GM18499 (cell line): ENCODE results near the gene PRKAG2.
"Not testable (repeated sequence)": the region's sequence is repeated elsewhere in the genome, so short reads cannot be mapped to it uniquely, and the experiment has no call there.

Experiments used
- ATAC-seq: cut with Tn5 transposase; IDR thresholded peaks from one replicate; pipeline ENCODE4 v1.9.1; 2021; ENCODE audit warnings: moderate number of reproducible peaks; ENCODE audit not compliant: insufficient read depth, unreplicated experiment

PRKAG2 gene

DNA sequence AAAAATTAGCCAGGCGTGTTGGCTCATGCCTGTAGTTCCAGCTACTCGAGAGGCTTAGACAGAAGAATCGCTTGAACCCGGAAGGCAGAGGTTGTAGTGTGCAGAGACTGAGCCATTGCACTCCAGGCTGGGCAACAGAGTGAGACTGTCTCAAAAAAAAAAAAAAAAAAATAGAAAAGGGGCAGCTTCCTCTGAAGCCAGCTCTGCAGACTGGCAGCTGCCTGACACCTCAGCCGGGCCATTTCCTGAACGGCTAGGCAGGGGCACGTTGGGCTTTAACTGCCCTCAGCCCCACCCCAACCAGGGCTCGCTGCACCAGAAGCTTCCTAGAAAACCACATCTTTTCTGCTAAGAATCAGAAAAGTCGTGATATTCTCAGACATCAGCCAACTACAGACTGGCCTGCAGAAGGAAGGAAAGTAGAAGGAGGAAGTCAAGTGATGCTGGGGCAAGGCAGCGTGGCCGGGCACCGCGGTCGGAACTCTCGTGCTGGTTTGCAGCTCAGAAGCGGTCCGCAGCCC lies 38.0 kb downstream of the PRKAG2 start:
- no peak for ATAC-seq

GRCh38 chr7:151838072-151838471 lies 38.8 kb downstream of the PRKAG2 start:
- ATAC-seq: no peak

- no peak for ATAC-seq
These were observed 39.5 kb downstream of the PRKAG2 start for GRCh38 chr7:151837285-151838042.

DNA sequence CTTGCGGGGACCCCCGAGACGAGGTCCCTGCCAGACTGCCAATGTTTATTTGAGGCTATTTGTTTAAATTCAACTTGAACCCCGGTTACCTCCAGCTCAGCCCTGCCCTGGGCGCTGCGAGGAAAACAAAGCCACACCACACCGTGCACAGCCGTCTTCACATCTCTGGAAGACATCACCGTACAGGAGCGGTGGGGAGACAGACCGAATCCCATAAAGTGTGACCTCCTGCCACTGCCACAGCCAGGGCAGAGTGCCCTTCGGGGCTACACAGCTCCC lies 40.0 kb downstream of the PRKAG2 start:
- ATAC-seq: no peak

GRCh38 chr7:151836191-151836926 lies 40.6 kb downstream of the PRKAG2 start:
- ATAC-seq: no peak

DNA sequence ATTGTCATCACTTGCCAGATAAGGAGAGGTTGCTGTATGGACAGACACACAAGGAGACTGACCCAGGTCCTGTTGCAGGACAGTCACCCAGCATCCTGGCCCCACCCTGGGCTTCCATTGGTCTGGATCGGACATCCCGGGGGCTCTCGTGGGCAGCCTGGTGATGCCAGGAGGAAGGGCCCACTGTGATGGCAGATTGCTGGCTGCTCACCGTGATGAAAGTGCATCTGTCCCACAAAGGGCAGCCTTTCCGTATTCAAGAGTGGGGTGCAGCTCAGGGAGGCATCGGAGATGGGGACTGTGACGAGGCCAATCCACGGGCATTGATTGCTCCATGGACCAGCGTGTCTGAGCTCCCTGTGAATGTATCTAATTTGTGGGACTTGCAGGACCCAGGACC lies 41.3 kb downstream of the PRKAG2 start:
- ATAC-seq: no peak

- ATAC-seq: no peak
These were observed 42.5 kb downstream of the PRKAG2 start for GRCh38 chr7:151834271-151835035.

GRCh38 chr7:151833691-151834090 lies 43.2 kb downstream of the PRKAG2 start:
- ATAC-seq: no peak

DNA sequence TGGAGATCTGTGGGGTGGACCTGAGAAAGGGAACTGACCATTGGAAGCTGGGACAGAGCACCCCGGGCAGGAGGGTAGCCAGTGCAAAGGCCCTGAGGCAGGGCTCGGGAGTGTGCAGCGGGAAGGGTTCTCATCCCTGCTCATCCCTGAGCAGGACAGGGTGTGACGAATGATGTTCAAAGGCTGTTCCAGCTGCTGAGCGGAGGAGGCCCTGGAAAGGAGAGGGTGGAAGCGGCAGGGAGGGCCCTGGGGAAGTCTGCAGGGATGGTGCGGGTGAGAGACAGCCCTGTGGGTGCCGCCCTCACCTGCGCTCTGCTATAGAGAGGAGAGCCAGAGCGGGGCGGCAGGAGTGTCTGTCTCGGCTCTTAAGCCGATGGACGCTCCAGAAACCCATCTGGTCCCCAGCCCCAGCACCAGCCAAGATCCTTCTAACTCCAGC lies 43.7 kb downstream of the PRKAG2 start:
- ATAC-seq: no peak

DNA sequence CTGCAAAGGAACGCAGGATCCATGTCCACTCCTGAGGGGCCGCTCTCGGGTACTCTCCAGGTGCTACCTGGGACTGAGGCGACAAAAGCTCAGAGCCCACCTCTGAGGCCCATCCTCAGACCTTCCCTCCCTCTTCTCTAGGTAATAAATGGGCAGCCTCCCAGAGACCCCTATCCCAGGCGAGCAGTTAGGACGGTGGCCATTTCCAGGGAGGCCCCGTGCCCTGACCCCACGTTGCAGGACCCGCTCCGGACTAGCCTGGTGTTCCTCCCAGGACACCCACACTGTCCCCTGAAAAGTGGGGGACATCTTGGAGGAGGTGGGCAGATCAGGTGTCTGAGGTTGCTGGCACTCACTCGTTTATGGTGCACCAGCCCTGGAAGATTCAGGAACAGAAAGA lies 44.3 kb downstream of the PRKAG2 start:
- ATAC-seq: no peak

GRCh38 chr7:151832138-151832537 lies 44.8 kb downstream of the PRKAG2 start:
- no peak for ATAC-seq

DNA sequence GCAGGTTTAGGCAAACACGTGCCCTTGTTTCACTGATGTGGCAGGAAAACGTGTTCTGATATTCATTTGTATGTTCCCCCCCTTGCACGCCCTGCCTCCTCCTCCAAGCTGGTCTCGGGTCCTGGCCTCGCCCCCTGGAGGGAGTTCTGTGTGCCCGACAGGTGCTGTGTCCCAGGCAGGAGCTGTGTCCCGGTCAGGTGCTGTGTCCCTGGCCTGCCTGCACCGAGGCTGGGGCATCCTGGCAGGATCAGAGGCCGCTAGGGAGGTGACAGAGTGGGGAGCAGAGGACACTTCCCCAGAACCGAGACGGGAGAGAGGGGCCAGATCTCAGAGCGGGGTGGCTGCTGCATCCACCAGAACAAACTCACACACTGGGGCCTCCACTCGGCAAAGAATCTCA lies 45.3 kb downstream of the PRKAG2 start:
- no peak for ATAC-seq

DNA sequence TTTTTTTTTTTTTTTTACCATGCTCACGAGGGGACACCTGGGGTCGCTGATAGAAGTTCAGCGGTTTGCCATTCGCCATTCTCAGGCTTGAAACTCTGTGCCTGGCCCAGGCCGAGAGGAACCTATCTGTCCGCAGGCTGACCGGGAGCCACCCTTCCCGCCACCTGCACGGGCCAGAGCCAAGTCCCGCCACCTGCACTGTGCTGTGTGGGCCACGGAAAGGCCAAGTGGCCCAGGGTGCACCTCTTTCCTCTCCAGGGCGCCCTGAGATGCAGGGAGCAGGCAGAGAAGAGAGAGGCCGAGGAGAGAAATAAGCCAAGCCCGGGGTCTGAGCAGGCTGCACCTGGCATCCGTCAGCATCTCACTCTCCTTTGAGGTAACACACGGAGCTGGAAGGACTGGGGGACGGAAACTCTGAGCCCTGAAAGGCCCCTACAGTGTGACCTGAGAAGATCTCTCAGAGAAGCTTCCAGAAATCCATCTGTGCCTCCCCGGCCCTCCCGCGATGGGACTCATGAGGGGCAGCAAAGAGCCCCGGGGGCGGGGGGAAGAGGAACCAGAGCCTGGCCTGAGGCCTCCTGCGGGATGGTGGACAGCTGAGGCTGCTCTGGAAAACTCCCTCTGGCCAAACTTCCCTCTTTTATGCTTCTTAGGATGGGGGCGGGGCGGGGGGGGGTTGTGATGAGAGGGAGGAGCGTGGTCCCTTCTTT lies 46.6 kb downstream of the PRKAG2 start:
- ATAC-seq: no peak

- ATAC-seq: no peak
These were observed 47.2 kb downstream of the PRKAG2 start for GRCh38 chr7:151829707-151830106.

DNA sequence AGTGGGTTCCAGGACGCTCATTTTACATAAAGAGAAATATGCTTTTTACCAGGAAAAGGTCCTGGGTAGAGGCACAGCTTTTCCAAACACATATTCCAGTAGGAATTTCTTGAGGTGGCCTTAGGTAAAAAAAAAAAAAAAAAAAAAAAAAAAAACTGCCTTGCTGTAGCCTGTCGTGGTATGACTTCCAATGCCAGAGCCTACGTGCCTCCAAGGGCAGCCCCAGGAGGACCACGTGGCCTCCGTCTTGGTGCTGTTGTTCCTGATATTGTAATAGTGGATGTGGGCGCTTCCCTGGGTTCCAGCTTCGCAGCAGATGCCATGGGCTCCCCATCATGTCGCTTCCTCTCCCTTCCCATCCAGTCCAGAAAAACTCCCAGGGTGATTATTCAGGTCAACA lies 49.3 kb downstream of the PRKAG2 start:
- ATAC-seq: no peak

- not testable (repeated sequence) for ATAC-seq
These were observed 50.6 kb downstream of the PRKAG2 start for GRCh38 chr7:151826316-151826715.

DNA sequence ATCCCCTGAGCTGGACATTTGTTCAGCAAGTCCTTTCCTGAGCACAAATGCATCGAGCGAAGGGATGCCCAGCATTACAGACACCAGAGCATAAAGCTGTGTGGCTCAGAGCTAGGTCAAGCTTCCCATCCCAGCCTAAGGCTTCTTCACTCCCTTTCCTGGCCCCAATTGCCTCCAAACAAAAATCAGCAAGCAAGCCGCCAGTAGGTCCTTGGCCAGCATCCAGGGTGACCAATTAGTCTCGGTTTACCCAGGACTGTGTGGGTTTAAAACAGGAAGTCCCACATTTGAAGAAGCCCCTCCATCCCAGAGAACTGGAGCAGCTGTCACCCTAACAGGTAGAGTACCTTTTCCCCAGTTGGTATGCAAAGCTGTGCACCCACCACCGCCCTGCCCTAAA lies 51.2 kb downstream of the PRKAG2 start:
- ATAC-seq: no peak

DNA sequence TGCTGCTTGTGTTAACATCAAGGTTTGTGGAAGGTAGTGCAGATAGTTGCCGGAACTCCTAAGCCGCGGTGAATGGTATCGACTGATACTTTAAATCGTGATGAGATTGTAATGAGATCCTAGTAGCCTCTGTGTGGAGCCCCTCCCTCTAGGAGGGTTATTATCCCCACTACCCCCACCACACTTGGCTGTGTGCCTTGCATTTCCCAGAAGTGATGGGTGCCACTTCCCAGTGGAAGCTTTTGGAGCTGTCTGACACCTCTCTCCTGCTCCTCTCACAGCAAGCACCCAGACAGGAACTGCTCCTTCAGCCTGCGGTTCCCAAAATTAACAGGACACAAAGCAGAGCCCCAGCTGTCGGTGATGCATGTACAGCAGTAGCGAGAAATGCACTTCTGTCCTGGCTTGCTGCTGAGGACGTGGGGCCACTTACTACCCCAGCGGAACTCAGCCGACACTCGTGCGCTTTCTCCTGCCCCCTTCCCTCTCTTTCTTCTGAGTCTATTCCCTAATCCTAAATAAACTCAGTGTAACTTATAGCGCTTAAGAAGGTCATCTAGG lies 52.5 kb downstream of the PRKAG2 start:
- no peak for ATAC-seq

DNA sequence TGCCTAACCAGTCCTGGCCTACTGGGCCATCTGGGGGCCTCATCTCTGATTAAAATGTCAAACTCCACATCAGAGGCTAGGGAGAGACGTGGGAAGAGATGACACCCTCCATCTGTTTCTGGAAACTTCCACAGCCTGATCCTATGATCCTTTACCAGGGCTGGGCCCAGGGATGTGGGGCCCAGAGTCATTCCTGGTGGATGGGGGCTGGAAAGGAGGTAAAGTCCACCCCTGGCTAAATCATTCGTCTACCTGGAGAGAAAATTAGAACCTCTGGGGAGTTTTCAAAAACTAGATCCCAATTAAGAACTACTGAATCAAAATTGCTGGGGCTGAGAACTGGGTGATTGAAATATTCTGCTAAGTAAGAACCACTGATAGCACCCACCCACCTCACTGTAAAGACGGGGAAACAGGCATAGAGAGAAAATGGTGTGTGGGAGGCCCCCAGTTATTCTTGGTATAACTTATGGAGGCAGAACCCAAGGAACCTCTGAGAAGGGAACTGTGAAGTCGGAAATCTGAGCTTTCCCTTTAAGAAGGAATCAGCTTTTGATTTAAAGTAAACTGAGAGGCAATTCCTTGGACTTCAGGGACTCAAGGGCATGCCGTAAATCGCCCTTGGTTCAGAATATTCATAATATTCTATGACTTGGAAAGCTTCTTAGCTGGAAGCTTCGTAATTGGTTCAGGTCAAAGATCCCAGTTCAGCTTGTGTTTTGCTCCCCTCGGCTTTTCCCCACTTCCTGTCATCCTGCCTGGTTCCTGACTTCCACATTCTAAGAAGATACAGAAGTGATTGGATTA lies 53.1 kb downstream of the PRKAG2 start:
- ATAC-seq: no peak
